Measurements from ENCODE around the gene ANKRD30B. TPM values are rescaled to one million over a fixed set of nuclear protein-coding genes. Genes with fewer than 3 reads are reported as not detected.

Gene ANKRD30B
- total RNA-seq, 1 donor from 2014 or later = not detected

GRCh38 chr18:14767474-14767873 lies 19.5 kb downstream of the ANKRD30B start:
- DNase-seq (ENCODE audit: low read depth) (no peak), FAIRE-seq (no peak)
- Histone ChIP-seq H2AFZ (ENCODE audit: low read depth, low read length) (no peak overlapping the region), H3K27ac (ENCODE audit: low read depth, low read length) (no peak overlapping the region), H3K27me3 (ENCODE audit: insufficient read depth, low read length) (no peaks in the 10 kb centered on the region), H3K36me3 (ENCODE audit: insufficient read depth, low read length) (no peaks in the 10 kb centered on the region), H3K4me3 (ENCODE audit: insufficient read depth, low read depth, low read length) (no peak overlapping the region), H3K4me2 (ENCODE audit: low read length) (no peak overlapping the region), H3K9ac (ENCODE audit: low read length) (no peak overlapping the region), H4K20me1 (ENCODE audit: insufficient read depth, low read length) (no peaks in the 10 kb centered on the region), H3K9me3 (ENCODE audit: insufficient read depth, low read depth, low read length) (no peaks in the 10 kb centered on the region), H3K4me1 (ENCODE audit: insufficient read depth, low read length) (no peaks in the 10 kb centered on the region), H3K79me2 (ENCODE audit: insufficient read depth, low read length) (no peaks in the 10 kb centered on the region)
- Mint-ChIP-seq H3K27me3 (ENCODE audit: low read depth, unreplicated experiment) (no peaks in the 10 kb centered on the region), H3K4me1 (ENCODE audit: low read depth, unreplicated experiment) (no peaks in the 10 kb centered on the region), H3K9me3 (ENCODE audit: unreplicated experiment) (peaks cover 2% of the 10 kb centered on the region), H3K27ac (ENCODE audit: unreplicated experiment) (no peak overlapping the region), H3K36me3 (ENCODE audit: low read depth, unreplicated experiment) (no peaks in the 10 kb centered on the region), H3K4me3 (ENCODE audit: unreplicated experiment) (no peak overlapping the region)
- TF ChIP-seq EZH2 (IDR thresholded peaks at IDR 0.05; ENCODE audit: insufficient read depth, low read length) (no peak), CTCF (IDR thresholded peaks at IDR 0.05; ENCODE audit: insufficient read depth, low read depth, low read length) (no peak)

GRCh38 chr18:14768241-14768640 lies 20.3 kb downstream of the ANKRD30B start:
- Histone ChIP-seq H3K4me3 (ENCODE audit: insufficient read depth, low read depth, low read length) (no peak overlapping the region), H3K27me3 (ENCODE audit: insufficient read depth, low read length) (no peaks in the 10 kb centered on the region), H3K4me1 (ENCODE audit: insufficient read depth, low read length) (no peaks in the 10 kb centered on the region), H3K4me2 (ENCODE audit: low read length) (no peak overlapping the region), H2AFZ (ENCODE audit: low read depth, low read length) (no peak overlapping the region), H3K9ac (ENCODE audit: low read length) (no peak overlapping the region), H3K9me3 (ENCODE audit: insufficient read depth, low read depth, low read length) (no peaks in the 10 kb centered on the region), H3K79me2 (ENCODE audit: insufficient read depth, low read length) (no peaks in the 10 kb centered on the region), H3K36me3 (ENCODE audit: insufficient read depth, low read length) (no peaks in the 10 kb centered on the region), H3K27ac (ENCODE audit: low read depth, low read length) (no peak overlapping the region), H4K20me1 (ENCODE audit: insufficient read depth, low read length) (no peaks in the 10 kb centered on the region)
- TF ChIP-seq EZH2 (IDR thresholded peaks at IDR 0.05; ENCODE audit: insufficient read depth, low read length) (no peak), CTCF (IDR thresholded peaks at IDR 0.05; ENCODE audit: insufficient read depth, low read depth, low read length) (no peak)
- no peak overlapping the region for H3K4me3 Mint-ChIP-seq (ENCODE audit: unreplicated experiment)
- peaks cover 2% of the 10 kb centered on the region for H3K9me3 Mint-ChIP-seq (ENCODE audit: unreplicated experiment)
- DNase-seq (ENCODE audit: low read depth) (no peak), FAIRE-seq (no peak)
- no peaks in the 10 kb centered on the region for H3K27me3 Mint-ChIP-seq (ENCODE audit: low read depth, unreplicated experiment)
- no peaks in the 10 kb centered on the region for H3K36me3 Mint-ChIP-seq (ENCODE audit: low read depth, unreplicated experiment)
- no peaks in the 10 kb centered on the region for H3K4me1 Mint-ChIP-seq (ENCODE audit: low read depth, unreplicated experiment)
- H3K27ac Mint-ChIP-seq (ENCODE audit: unreplicated experiment) = no peak overlapping the region

GRCh38 chr18:14769381-14769780 lies 21.4 kb downstream of the ANKRD30B start:
- H3K4me2 ChIP-seq (ENCODE audit: low read length) = no peak overlapping the region
- no peak overlapping the region for H3K4me3 ChIP-seq (ENCODE audit: insufficient read depth, low read depth, low read length)
- no peaks in the 10 kb centered on the region for H3K4me1 ChIP-seq (ENCODE audit: insufficient read depth, low read length)
- Mint-ChIP-seq H3K9me3 (ENCODE audit: unreplicated experiment) (peaks cover 2% of the 10 kb centered on the region), H3K36me3 (ENCODE audit: low read depth, unreplicated experiment) (no peaks in the 10 kb centered on the region), H3K4me3 (ENCODE audit: unreplicated experiment) (no peak overlapping the region), H3K27me3 (ENCODE audit: low read depth, unreplicated experiment) (no peaks in the 10 kb centered on the region), H3K4me1 (ENCODE audit: low read depth, unreplicated experiment) (no peaks in the 10 kb centered on the region), H3K27ac (ENCODE audit: unreplicated experiment) (no peak overlapping the region)
- no peak overlapping the region for H3K27ac ChIP-seq (ENCODE audit: low read depth, low read length)
- TF ChIP-seq EZH2 (IDR thresholded peaks at IDR 0.05; ENCODE audit: insufficient read depth, low read length) = no peak
- no peak for TF ChIP-seq CTCF (IDR thresholded peaks at IDR 0.05; ENCODE audit: insufficient read depth, low read depth, low read length)
- FAIRE-seq (no peak), DNase-seq (ENCODE audit: low read depth) (no peak)
- no peak overlapping the region for H2AFZ ChIP-seq (ENCODE audit: low read depth, low read length)
- H3K9ac ChIP-seq (ENCODE audit: low read length) = no peak overlapping the region
- no peaks in the 10 kb centered on the region for H3K9me3 ChIP-seq (ENCODE audit: insufficient read depth, low read depth, low read length)
- H3K27me3 ChIP-seq (ENCODE audit: insufficient read depth, low read length) = no peaks in the 10 kb centered on the region
- H4K20me1 ChIP-seq (ENCODE audit: insufficient read depth, low read length) = no peaks in the 10 kb centered on the region
- H3K79me2 ChIP-seq (ENCODE audit: insufficient read depth, low read length) = no peaks in the 10 kb centered on the region
- H3K36me3 ChIP-seq (ENCODE audit: insufficient read depth, low read length) = no peaks in the 10 kb centered on the region

Data from astrocyte (in vitro differentiated cells and primary cell).